Karpas-422 (cell line): ENCODE results near the gene COQ6. TPM values are rescaled to one million over a fixed set of nuclear protein-coding genes. Genes with fewer than 3 reads are reported as not detected.

Experiments
- DNase-seq: peaks from one replicate; pipeline ENCODE4 v3.0.0-alpha.2; 2015
- H2AFZ ChIP-seq: fragments of 200-600 bp; sonication (generic); 2 replicates; pipeline ENCODE4 v1.6.1; 2014; ENCODE audit warnings: antibody characterized with exemption, low read length, mixed read lengths
- H3K27ac ChIP-seq: fragments of 200-600 bp; sonication (generic); 2 replicates; pipeline ENCODE4 v1.5.1; 2014; ENCODE audit warnings: mild to moderate bottlenecking, low read length, moderate library complexity
- H3K27me3 ChIP-seq: fragments of 200-600 bp; sonication (generic); 2 replicates; pipeline ENCODE4 v1.6.1; 2014; ENCODE audit warnings: low read length, mixed read lengths
- H3K36me3 ChIP-seq: fragments of 200-600 bp; sonication (generic); 2 replicates; pipeline ENCODE4 v1.6.1; 2014; ENCODE audit warnings: low read length, mixed read lengths; ENCODE audit not compliant: insufficient read depth
- H3K4me1 ChIP-seq: fragments of 200-600 bp; sonication (generic); 2 replicates; pipeline ENCODE4 v1.6.1; 2014; ENCODE audit warnings: mild to moderate bottlenecking, low read length, mixed read lengths
- H3K4me2 ChIP-seq: fragments of 200-600 bp; sonication (generic); 2 replicates; pipeline ENCODE4 v1.6.1; 2014; ENCODE audit warnings: low read length, low read depth, mild to moderate bottlenecking; ENCODE audit not compliant: poor library complexity, severe bottlenecking
- H3K4me3 ChIP-seq: fragments of 200-600 bp; sonication (generic); 2 replicates; pipeline ENCODE4 v1.5.1; 2014; ENCODE audit warnings: mild to moderate bottlenecking, antibody characterized with exemption, low read length, mixed read lengths
- H3K79me2 ChIP-seq: fragments of 200-600 bp; sonication (generic); 2 replicates; pipeline ENCODE4 v1.6.1; 2014; ENCODE audit warnings: mild to moderate bottlenecking, low read length, mixed read lengths
- H3K9ac ChIP-seq: fragments of 200-600 bp; sonication (generic); 2 replicates; pipeline ENCODE4 v1.6.0; 2014; ENCODE audit warnings: low read length
- H3K9me2 ChIP-seq: fragments of 200-600 bp; sonication (generic), shearing (Covaris generic); replicated peaks from 2 replicates; pipeline ENCODE4 v1.6.0; 2014; ENCODE audit warnings: mild to moderate bottlenecking, low read length, moderate library complexity; ENCODE audit not compliant: insufficient read depth
- H3K9me3 ChIP-seq: fragments of 300-700, 200-600 bp; sonication (generic); 2 replicates; pipeline ENCODE4 v1.6.1; 2014; ENCODE audit warnings: low read length, mixed read lengths
- H4K20me1 ChIP-seq: fragments of 200-600 bp; sonication (generic); 2 replicates; pipeline ENCODE4 v1.6.1; 2014; ENCODE audit warnings: mild to moderate bottlenecking, antibody characterized with exemption, low read length, low read depth; ENCODE audit not compliant: insufficient read depth
- total RNA-seq: library from RNA; depleted of rRNA; stranded (reverse); fragments of >200 nt; shearing (Covaris generic); gene quantifications from 2 replicates; pipeline ENCODE4 v1.2.3, GENCODE V29; 2014; ENCODE audit warnings: low replicate concordance

COQ6 gene
- total RNA-seq, 1 experiment from 2014 or later, result 45.2 TPM

GRCh38 chr14:73936548-73936947 lies 13.6 kb upstream of the COQ6 start:
- Histone ChIP-seq H3K9me3 (no peaks in the 10 kb centered on the region), H3K4me2 (no peak overlapping the region)

GRCh38 chr14:73937012-73937411 lies 13.1 kb upstream of the COQ6 start:
- Histone ChIP-seq H3K9ac (no peak overlapping the region), H3K4me2 (no peak overlapping the region), H3K4me1 (peaks cover 2% of the 10 kb centered on the region; the same call in 1 of the 2 replicates), H4K20me1 (no peaks in the 10 kb centered on the region), H3K9me3 (no peaks in the 10 kb centered on the region), H3K79me2 (0 out of 2 replicates have a peak, but pooled peaks cover 6% of the 10 kb centered on the region), H3K27me3 (no peaks in the 10 kb centered on the region), H3K36me3 (peaks cover 17% of the 10 kb centered on the region; the same call in 1 of the 2 replicates), H2AFZ (no peak overlapping the region), H3K27ac (no peak overlapping the region), H3K4me3 (no peak overlapping the region), H3K9me2 (no peaks in the 10 kb centered on the region)
- DNase-seq, result no peak

More at GRCh38 chr14:73936548-73936947, 13.6 kb upstream of the COQ6 start:
- no peak for DNase-seq
- H3K9me2 ChIP-seq, result no peaks in the 10 kb centered on the region
- H3K27ac ChIP-seq, result no peak overlapping the region
- peaks cover 22% of the 10 kb centered on the region; the same call in 1 of the 2 replicates for H3K36me3 ChIP-seq
- H3K9ac ChIP-seq, result no peak overlapping the region
- H3K4me3 ChIP-seq, result no peak overlapping the region
- H4K20me1 ChIP-seq, result no peaks in the 10 kb centered on the region
- peaks cover 2% of the 10 kb centered on the region; the same call in 1 of the 2 replicates for H3K4me1 ChIP-seq
- no peak overlapping the region for H2AFZ ChIP-seq
- H3K27me3 ChIP-seq, result no peaks in the 10 kb centered on the region
- peaks cover 6% of the 10 kb centered on the region; the same call in 1 of the 2 replicates for H3K79me2 ChIP-seq

- H3K4me2 ChIP-seq, result no peak overlapping the region
- no peaks in the 10 kb centered on the region for H3K9me3 ChIP-seq
- H2AFZ ChIP-seq, result no peak overlapping the region
- no peak overlapping the region for H3K9ac ChIP-seq
- no peaks in the 10 kb centered on the region for H3K36me3 ChIP-seq
- H3K79me2 ChIP-seq, result no peaks in the 10 kb centered on the region
- no peak overlapping the region for H3K27ac ChIP-seq
- no peaks in the 10 kb centered on the region for H3K4me1 ChIP-seq
- DNase-seq, result no peak
- no peaks in the 10 kb centered on the region for H4K20me1 ChIP-seq
- H3K27me3 ChIP-seq, result no peaks in the 10 kb centered on the region
- H3K9me2 ChIP-seq, result no peaks in the 10 kb centered on the region
- no peak overlapping the region for H3K4me3 ChIP-seq
These were observed 7.9 kb upstream of the COQ6 start for GRCh38 chr14:73942180-73942579.

- no peaks in the 10 kb centered on the region for H3K4me1 ChIP-seq
- H2AFZ ChIP-seq, result no peak overlapping the region
- H3K9me3 ChIP-seq, result no peaks in the 10 kb centered on the region
- no peak overlapping the region for H3K4me2 ChIP-seq
- no peak overlapping the region for H3K4me3 ChIP-seq
- H3K9me2 ChIP-seq, result no peaks in the 10 kb centered on the region
- H3K9ac ChIP-seq, result no peak overlapping the region
- no peak overlapping the region for H3K27ac ChIP-seq
- no peaks in the 10 kb centered on the region for H4K20me1 ChIP-seq
- no peaks in the 10 kb centered on the region for H3K27me3 ChIP-seq
- DNase-seq, result no peak
- H3K79me2 ChIP-seq, result no peaks in the 10 kb centered on the region
- H3K36me3 ChIP-seq, result no peaks in the 10 kb centered on the region
These were observed 7.0 kb upstream of the COQ6 start for GRCh38 chr14:73943083-73943482.

GRCh38 chr14:73944432-73945158 lies 5.5 kb upstream of the COQ6 start:
- no peaks in the 10 kb centered on the region for H4K20me1 ChIP-seq
- no peak overlapping the region for H3K27ac ChIP-seq
- H3K9me2 ChIP-seq, result no peaks in the 10 kb centered on the region
- H3K36me3 ChIP-seq, result no peaks in the 10 kb centered on the region
- no peak overlapping the region for H3K4me2 ChIP-seq
- peaks cover 5% of the 10 kb centered on the region; the same call in 1 of the 2 replicates for H3K4me1 ChIP-seq
- H3K9ac ChIP-seq, result no peak overlapping the region
- H3K27me3 ChIP-seq, result no peaks in the 10 kb centered on the region
- H3K4me3 ChIP-seq, result no peak overlapping the region
- no peaks in the 10 kb centered on the region; the same call in 1 of the 2 replicates for H3K79me2 ChIP-seq
- no peaks in the 10 kb centered on the region for H3K9me3 ChIP-seq
- no peak for DNase-seq
- no peak overlapping the region for H2AFZ ChIP-seq

- no peak overlapping the region for H2AFZ ChIP-seq
- no peak overlapping the region for H3K4me3 ChIP-seq
- no peaks in the 10 kb centered on the region for H3K36me3 ChIP-seq
- no peak overlapping the region for H3K4me2 ChIP-seq
- no peak overlapping the region for H3K9ac ChIP-seq
- H3K9me3 ChIP-seq, result no peaks in the 10 kb centered on the region
- H3K9me2 ChIP-seq, result no peaks in the 10 kb centered on the region
- H3K27me3 ChIP-seq, result no peaks in the 10 kb centered on the region
- no peak for DNase-seq
- H3K27ac ChIP-seq, result no peak overlapping the region
- no peaks in the 10 kb centered on the region; the same call in 1 of the 2 replicates for H3K79me2 ChIP-seq
- no peaks in the 10 kb centered on the region for H4K20me1 ChIP-seq
- peaks cover 5% of the 10 kb centered on the region; the same call in 1 of the 2 replicates for H3K4me1 ChIP-seq
These were observed 4.9 kb upstream of the COQ6 start for GRCh38 chr14:73945159-73945670.

GRCh38 chr14:73953731-73954130 lies 3.6 kb downstream of the COQ6 start:
- Histone ChIP-seq H4K20me1 (no peaks in the 10 kb centered on the region), H3K4me1 (peaks cover 21% of the 10 kb centered on the region), H3K9me3 (no peaks in the 10 kb centered on the region)

GRCh38 chr14:73955674-73956073 lies 5.6 kb downstream of the COQ6 start:
- Histone ChIP-seq H2AFZ (no peak overlapping the region), H3K27me3 (no peaks in the 10 kb centered on the region), H3K36me3 (peaks cover 38% of the 10 kb centered on the region; the same call in 1 of the 2 replicates), H3K27ac (no peak overlapping the region), H3K9me2 (no peaks in the 10 kb centered on the region), H4K20me1 (no peaks in the 10 kb centered on the region), H3K4me2 (no peak overlapping the region), H3K79me2 (peaks cover 31% of the 10 kb centered on the region), H3K9ac (no peak overlapping the region), H3K4me1 (peaks cover 16% of the 10 kb centered on the region), H3K9me3 (no peaks in the 10 kb centered on the region), H3K4me3 (no peak overlapping the region)
- no peak for DNase-seq

More at GRCh38 chr14:73953731-73954130, 3.6 kb downstream of the COQ6 start:
- Histone ChIP-seq H3K27ac (no peak overlapping the region), H2AFZ (no peak overlapping the region), H3K4me2 (no peak overlapping the region), H3K27me3 (no peaks in the 10 kb centered on the region), H3K79me2 (peaks cover 34% of the 10 kb centered on the region), H3K9ac (no peak overlapping the region), H3K4me3 (no peak overlapping the region), H3K9me2 (no peaks in the 10 kb centered on the region), H3K36me3 (peaks cover 23% of the 10 kb centered on the region; the same call in 1 of the 2 replicates)
- no peak for DNase-seq
